Right ventricle myocardium superior (tissue), 1 donor: Measurements from ENCODE around the gene TRAIP. TPM values are rescaled to one million over a fixed set of nuclear protein-coding genes. Genes with fewer than 3 reads are reported as not detected.
"Not testable (repeated sequence)": the region's sequence is repeated elsewhere in the genome, so short reads cannot be mapped to it uniquely, and the experiment has no call there.

ENCODE experiments used
- ATAC-seq: fragments of 200-7000 bp; cut with Tn5 transposase; one replicate; pipeline ENCODE4 v1.9.1; 2020; ENCODE audit warnings: mild to moderate bottlenecking; ENCODE audit not compliant: poor library complexity
- DNase-seq: peaks from one replicate; pipeline ENCODE4 v3.0.0-alpha.2; 2020
- intact Hi-C: fragments of 100-400 bp; cut with DNase I; formaldehyde crosslinking; loops from one replicate; pipeline ENCODE4 v1.11.2; 2022
- total RNA-seq: library from RNA; stranded (reverse); fragmentation: NEBNext Ultra II Directional; extraction: Animal tissue kit (Norgen Biotek cat#: 25700); gene quantifications from one replicate; pipeline ENCODE4 v1.2.1, GENCODE V29; 2021
- donor health status: DM: no; HTN: yes; CAD: no; lungs with severe emphysema.

Gene TRAIP
- total RNA-seq, 1 donor from 2014 or later, result 1.7 TPM

GRCh38 chr3:49801160-49801559 is 55.2 kb downstream of the TRAIP start:
- intact Hi-C loops, result loop anchor here (5.0 kb wide), 1 partner anchor 101 kb away; the partner anchor contains the start of gene MST1R
- ATAC-seq (no peak), DNase-seq (no peak)

GRCh38 chr3:49799761-49800160 is 56.6 kb downstream of the TRAIP start, which contains the start of gene CDHR4:
Gene CDHR4 (minus strand): TSS chr3:49799873. CDS start chr3:49799812, 61 bp downstream.
- intact Hi-C loops, result loop anchor here (5.0 kb wide), 1 partner anchor 103 kb away; the partner anchor contains the start of gene MST1R
- DNase-seq (peak; percentile 54), ATAC-seq (no peak)

- DNase-seq, result no peak
- no peak for ATAC-seq
- intact Hi-C loops, result no loop called here
Observed at GRCh38 chr3:49799105-49799504, 57.3 kb downstream of the TRAIP start.

- intact Hi-C loops, result no loop called here
- DNase-seq, result no peak
- no peak for ATAC-seq
Observed at GRCh38 chr3:49794926-49795905, 61.1 kb downstream of the TRAIP start.

GRCh38 chr3:49794431-49794830 is 61.9 kb downstream of the TRAIP start:
- ATAC-seq, result no peak
- intact Hi-C loops, result no loop called here
- no peak for DNase-seq

- DNase-seq (no peak), ATAC-seq (no peak)
- intact Hi-C loops, result no loop called here
Observed at GRCh38 chr3:49793486-49794085, 62.8 kb downstream of the TRAIP start.

GRCh38 chr3:49792371-49793150 is 63.8 kb downstream of the TRAIP start:
- DNase-seq (no peak), ATAC-seq (no peak)
- intact Hi-C loops, result no loop called here

- no peak for ATAC-seq
- intact Hi-C loops, result no loop called here
Observed at GRCh38 chr3:49791571-49791970, 64.8 kb downstream of the TRAIP start.

GRCh38 chr3:49790626-49791411 is 65.5 kb downstream of the TRAIP start:
- ATAC-seq, result no peak
- intact Hi-C loops, result no loop called here
- DNase-seq, result no peak

More at GRCh38 chr3:49791571-49791970, 64.8 kb downstream of the TRAIP start:
- DNase-seq, result no peak

- intact Hi-C loops, result no loop called here
- DNase-seq, result no peak
- no peak for ATAC-seq
Observed at GRCh38 chr3:49788056-49788455, 68.3 kb downstream of the TRAIP start.

GRCh38 chr3:49787536-49787935 is 68.8 kb downstream of the TRAIP start:
- intact Hi-C loops, result no loop called here
- ATAC-seq, result no peak
- no peak for DNase-seq

GRCh38 chr3:49787182-49787464 is 69.2 kb downstream of the TRAIP start:
- ATAC-seq (no peak), DNase-seq (no peak)
- intact Hi-C loops, result no loop called here

- peak; percentile 99 for ATAC-seq
- intact Hi-C loops, result no loop called here
- peak; percentile 100 for DNase-seq
Observed at GRCh38 chr3:49786357-49787181, 69.8 kb downstream of the TRAIP start, which contains the start of gene IP6K1. Gene IP6K1 (minus strand): TSS chr3:49786542. CDS start chr3:49748040, 38,502 bp downstream.

GRCh38 chr3:49785565-49786356 is 70.6 kb downstream of the TRAIP start:
- ATAC-seq (peak; percentile 54), DNase-seq (peak; percentile 52)
- intact Hi-C loops, result no loop called here

- intact Hi-C loops, DNase-seq, ATAC-seq: not testable (repeated sequence)
Observed at GRCh38 chr3:49782277-49782676, 74.1 kb downstream of the TRAIP start.

- ATAC-seq (no peak), DNase-seq (no peak)
- intact Hi-C loops, result no loop called here
Observed at GRCh38 chr3:49781415-49782199, 74.8 kb downstream of the TRAIP start.
